Loucy (cell line): ENCODE measurements around the gene RAD51B.

Experiments
- CTCF ChIP-seq: fragments of 200-600 bp; sonication (generic); conservative IDR thresholded peaks from 2 replicates; pipeline ENCODE4 v1.5.1; 2014; ENCODE audit warnings: mild to moderate bottlenecking, antibody characterized with exemption, low read length
- EZH2phosphoT487 ChIP-seq: fragments of 200-600 bp; IDR thresholded peaks from 2 replicates; pipeline ENCODE4 v1.6.1; 2018; ENCODE audit warnings: antibody characterized with exemption, mild to moderate bottlenecking, moderate library complexity, borderline replicate concordance

GRCh38 chr14:68681256-68682011 is 861.9 kb downstream of the RAD51B start:
- no peak for TF ChIP-seq EZH2phosphoT487
- TF ChIP-seq CTCF = no peak
